ENCODE results near the gene RPL27. TPM values are rescaled to one million over a fixed set of nuclear protein-coding genes. Genes with fewer than 3 reads are reported as not detected.

Gene RPL27
- total and polyA plus RNA-seq, 2 donors (not counting 3 experiments of a cell fraction or from before 2014, with no cell fraction given): 1,014 to 2,467 TPM

- no peaks in the 10 kb centered on the region for H4K20me1 ChIP-seq (replicated peaks; ENCODE audit: control insufficient read depth, extremely low read depth, insufficient read depth, low read length)
- no TSS peak for BruUV-seq (replicated peaks)
- TF ChIP-seq POLR2AphosphoS5 (IDR thresholded peaks at IDR 0.05; ENCODE audit: insufficient read depth, low read depth, low read length) (no peak), FOS (IDR thresholded peaks at IDR 0.05; ENCODE audit: borderline replicate concordance, insufficient read depth, low read length) (no peak), MAX (IDR thresholded peaks at IDR 0.05; ENCODE audit: insufficient read depth, insufficient read length) (no peak), MYC (IDR thresholded peaks at IDR 0.05; ENCODE audit: low read depth, low read length) (no peak), EZH2 (IDR thresholded peaks at IDR 0.05; ENCODE audit: borderline replicate concordance, low read depth, low read length, severe bottlenecking) (no peak), JUN (IDR thresholded peaks at IDR 0.05; ENCODE audit: borderline replicate concordance, insufficient read depth, insufficient read length, low read depth) (no peak), CTCF (IDR thresholded peaks at IDR 0.05; ENCODE audit: extremely low read depth in 1 of 2, insufficient read depth in 1 of 2, low read depth in 1 of 2, low read length in 2 of 2) (no peak), GATA2 (IDR thresholded peaks at IDR 0.05; ENCODE audit: insufficient read depth, insufficient read length, low read depth, low read length) (no peak)
- FAIRE-seq: no peak
- dilution Hi-C loops (cut with MboI; ENCODE audit: extremely low pct_ligation_motif_present, low sequenced_read_pairs): no loop called here
- DNase-seq (ENCODE audit: low read depth, low spot score): no peak
- no peaks in the 10 kb centered on the region for H3K9me3 ChIP-seq (replicated peaks; ENCODE audit: control insufficient read depth, insufficient read depth, low read length)
- H2AFZ ChIP-seq (ENCODE audit: low read depth, low read length): no peak overlapping the region
- POLR2A ChIA-PET: no interaction called here
- peaks cover 3% of the 10 kb centered on the region for H3K4me1 ChIP-seq (ENCODE audit: control insufficient read depth, extremely low read depth, insufficient read depth, low read length)
- CTCF ChIA-PET: interaction anchor here (0.6 kb wide), 1 partner anchor 145 kb away, joined by 3 read pairs; the partner anchor contains the start of gene NBR1
- H3K9ac ChIP-seq (replicated peaks; ENCODE audit: extremely low read depth, insufficient read depth, low read length): no peak overlapping the region
- peaks cover 0 to 1% of the 10 kb centered on the region in 2 experiments for H3K27me3 ChIP-seq (ENCODE audit: control insufficient read depth in 2 of 2, insufficient read depth in 2 of 2, low read length in 2 of 2)
- no peak overlapping the region for H3K4me3 ChIP-seq (replicated peaks in 1 of 3; ENCODE audit: insufficient read depth in 1 of 3, low read depth in 1 of 3, low read length in 3 of 3)
- no peaks in the 10 kb centered on the region for H3K9me1 ChIP-seq (replicated peaks; ENCODE audit: control insufficient read depth, extremely low read depth, insufficient read depth, low read length)
- intact Hi-C loops (cut with micrococcal nuclease): no loop called here
- peaks cover 6% of the 10 kb centered on the region for H3K79me2 ChIP-seq (ENCODE audit: control insufficient read depth, insufficient read depth, low read length)
- no peaks in the 10 kb centered on the region for H3K36me3 ChIP-seq (ENCODE audit: control insufficient read depth in 2 of 2, extremely low read depth in 1 of 2, insufficient read depth in 2 of 2, low read length in 2 of 2)
- no peak overlapping the region for H3K4me2 ChIP-seq (ENCODE audit: insufficient read depth, low read length)
- no peak overlapping the region for H3K27ac ChIP-seq (ENCODE audit: insufficient read depth, low read depth, low read length)
Measured at GRCh38 chr17:43026595-43026994, 28.4 kb downstream of the RPL27 start.

All from endothelial cell of umbilical vein (primary cell).